Panc1 (cell line): ENCODE measurements around the gene RAMP1.
"Not testable (repeated sequence)": the region's sequence is repeated elsewhere in the genome, so short reads cannot be mapped to it uniquely, and the experiment has no call there.

Experiments used
- POLR2AphosphoS5 ChIP-seq: IDR thresholded peaks from 2 replicates; pipeline ENCODE4 v1.6.1; 2012; ENCODE audit warnings: mild to moderate bottlenecking, low read depth, low read length, moderate library complexity
- REST ChIP-seq, 2 experiments: IDR thresholded peaks; 2 replicates each; pipeline ENCODE4 v1.6.1; 2011 to 2012; ENCODE audit warnings: low read depth in 2 of 2, control low read depth in 1 of 2, low read length in 1 of 2, mild to moderate bottlenecking in 1 of 2, moderate library complexity in 1 of 2; ENCODE audit not compliant: insufficient read depth in 1 of 2
- SIN3A ChIP-seq: IDR thresholded peaks from 2 replicates; pipeline ENCODE4 v1.6.1; 2012; ENCODE audit warnings: low read depth, mild to moderate bottlenecking, low read length, moderate library complexity, borderline replicate concordance; ENCODE audit not compliant: insufficient read depth
- TF ChIP-seq, protein P1 (sequence below): fragments of 450-650 bp; IDR thresholded peaks from 2 replicates; pipeline ENCODE4 v1.5.1; 2017; ENCODE audit warnings: mild to moderate bottlenecking

- TF ChIP-seq, protein P1, sequence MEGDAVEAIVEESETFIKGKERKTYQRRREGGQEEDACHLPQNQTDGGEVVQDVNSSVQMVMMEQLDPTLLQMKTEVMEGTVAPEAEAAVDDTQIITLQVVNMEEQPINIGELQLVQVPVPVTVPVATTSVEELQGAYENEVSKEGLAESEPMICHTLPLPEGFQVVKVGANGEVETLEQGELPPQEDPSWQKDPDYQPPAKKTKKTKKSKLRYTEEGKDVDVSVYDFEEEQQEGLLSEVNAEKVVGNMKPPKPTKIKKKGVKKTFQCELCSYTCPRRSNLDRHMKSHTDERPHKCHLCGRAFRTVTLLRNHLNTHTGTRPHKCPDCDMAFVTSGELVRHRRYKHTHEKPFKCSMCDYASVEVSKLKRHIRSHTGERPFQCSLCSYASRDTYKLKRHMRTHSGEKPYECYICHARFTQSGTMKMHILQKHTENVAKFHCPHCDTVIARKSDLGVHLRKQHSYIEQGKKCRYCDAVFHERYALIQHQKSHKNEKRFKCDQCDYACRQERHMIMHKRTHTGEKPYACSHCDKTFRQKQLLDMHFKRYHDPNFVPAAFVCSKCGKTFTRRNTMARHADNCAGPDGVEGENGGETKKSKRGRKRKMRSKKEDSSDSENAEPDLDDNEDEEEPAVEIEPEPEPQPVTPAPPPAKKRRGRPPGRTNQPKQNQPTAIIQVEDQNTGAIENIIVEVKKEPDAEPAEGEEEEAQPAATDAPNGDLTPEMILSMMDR, result not testable (repeated sequence)
- TF ChIP-seq POLR2AphosphoS5; SIN3A; REST (IDR thresholded peaks at IDR 0.05; ENCODE audit: insufficient read depth in 1 of 2, low read depth in 2 of 2, low read length in 1 of 2): not testable (repeated sequence)
These were observed 91.9 kb downstream of the RAMP1 start for GRCh38 chr2:237951354-237951753.
